GM13977 (cell line): Measurements from ENCODE around the gene CYP2C8.
"Not testable (repeated sequence)": the region's sequence is repeated elsewhere in the genome, so short reads cannot be mapped to it uniquely, and the experiment has no call there.

Experiments
- DNase-seq: peaks from one replicate; pipeline ENCODE4 v3.0.0; 2012; ENCODE audit warnings: low spot score
- in situ Hi-C: fragments of 300-500 bp; cut with MboI; formaldehyde crosslinking; loops from one replicate; pipeline ENCODE4 v1.12.0; 2022; ENCODE audit warnings: low sequenced_read_pairs, low pct_unique_long_range_greater_than_20kb, mixed read lengths, inconsistent platforms; ENCODE audit not compliant: unreplicated experiment
- TF ChIP-seq, protein P1 (sequence below): IDR thresholded peaks from 2 replicates; pipeline ENCODE4 v1.5.1; 2012; ENCODE audit warnings: mild to moderate bottlenecking, control low read depth; ENCODE audit not compliant: insufficient read depth; ENCODE audit errors: extremely low read depth, missing control alignments

Gene CYP2C8

DNA sequence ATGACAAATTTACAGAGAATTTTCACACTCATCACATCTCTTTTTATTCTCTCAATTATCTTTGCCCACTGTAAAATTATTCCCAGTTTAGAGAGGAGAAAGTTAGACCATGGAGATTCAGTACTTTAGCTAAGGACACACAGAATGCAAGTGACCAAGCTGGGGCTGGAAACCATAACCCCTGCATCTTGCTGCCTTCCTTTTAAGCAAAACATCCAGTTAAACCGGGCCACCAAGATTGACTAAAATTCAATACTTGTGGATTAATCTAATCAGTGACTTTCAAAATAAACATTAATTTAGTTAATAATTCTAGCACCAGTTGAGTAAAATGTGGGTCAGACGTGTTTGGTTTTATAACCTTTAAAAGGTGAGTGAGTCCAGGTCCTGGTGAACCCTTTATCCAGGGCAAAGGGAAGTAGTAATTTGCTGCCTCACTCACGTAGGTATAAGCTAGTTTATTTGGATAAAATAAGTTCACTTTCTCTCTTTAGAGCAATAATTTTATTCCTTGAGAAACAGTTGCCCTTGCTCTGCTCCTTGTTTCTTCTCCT, 1.9 kb upstream of the CYP2C8 start:
- no peak for DNase-seq
- TF ChIP-seq, protein P1, sequence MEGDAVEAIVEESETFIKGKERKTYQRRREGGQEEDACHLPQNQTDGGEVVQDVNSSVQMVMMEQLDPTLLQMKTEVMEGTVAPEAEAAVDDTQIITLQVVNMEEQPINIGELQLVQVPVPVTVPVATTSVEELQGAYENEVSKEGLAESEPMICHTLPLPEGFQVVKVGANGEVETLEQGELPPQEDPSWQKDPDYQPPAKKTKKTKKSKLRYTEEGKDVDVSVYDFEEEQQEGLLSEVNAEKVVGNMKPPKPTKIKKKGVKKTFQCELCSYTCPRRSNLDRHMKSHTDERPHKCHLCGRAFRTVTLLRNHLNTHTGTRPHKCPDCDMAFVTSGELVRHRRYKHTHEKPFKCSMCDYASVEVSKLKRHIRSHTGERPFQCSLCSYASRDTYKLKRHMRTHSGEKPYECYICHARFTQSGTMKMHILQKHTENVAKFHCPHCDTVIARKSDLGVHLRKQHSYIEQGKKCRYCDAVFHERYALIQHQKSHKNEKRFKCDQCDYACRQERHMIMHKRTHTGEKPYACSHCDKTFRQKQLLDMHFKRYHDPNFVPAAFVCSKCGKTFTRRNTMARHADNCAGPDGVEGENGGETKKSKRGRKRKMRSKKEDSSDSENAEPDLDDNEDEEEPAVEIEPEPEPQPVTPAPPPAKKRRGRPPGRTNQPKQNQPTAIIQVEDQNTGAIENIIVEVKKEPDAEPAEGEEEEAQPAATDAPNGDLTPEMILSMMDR: no peak
- in situ Hi-C loops: no loop called here

DNA sequence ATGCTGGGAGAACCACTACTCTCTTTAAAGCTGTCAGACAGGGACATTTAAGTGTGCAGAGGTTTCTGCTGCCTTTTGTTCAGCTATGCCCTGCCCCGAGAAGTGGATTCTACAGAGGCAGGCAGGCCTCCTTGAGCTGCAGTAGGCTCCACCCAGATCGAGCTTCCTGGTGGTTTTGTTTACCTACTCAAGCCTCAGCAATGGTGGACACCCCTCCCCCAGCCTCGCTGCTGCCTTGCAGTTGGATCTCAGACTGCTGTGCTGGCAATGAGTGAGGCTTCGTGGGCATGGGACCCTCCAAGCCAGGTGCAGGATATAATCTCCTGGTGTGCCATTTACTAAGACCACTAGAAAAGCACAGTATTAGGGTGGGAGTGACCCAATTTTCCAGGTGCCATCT, 5.2 kb downstream of the CYP2C8 start:
- in situ Hi-C loops, DNase-seq: not testable (repeated sequence)

DNA sequence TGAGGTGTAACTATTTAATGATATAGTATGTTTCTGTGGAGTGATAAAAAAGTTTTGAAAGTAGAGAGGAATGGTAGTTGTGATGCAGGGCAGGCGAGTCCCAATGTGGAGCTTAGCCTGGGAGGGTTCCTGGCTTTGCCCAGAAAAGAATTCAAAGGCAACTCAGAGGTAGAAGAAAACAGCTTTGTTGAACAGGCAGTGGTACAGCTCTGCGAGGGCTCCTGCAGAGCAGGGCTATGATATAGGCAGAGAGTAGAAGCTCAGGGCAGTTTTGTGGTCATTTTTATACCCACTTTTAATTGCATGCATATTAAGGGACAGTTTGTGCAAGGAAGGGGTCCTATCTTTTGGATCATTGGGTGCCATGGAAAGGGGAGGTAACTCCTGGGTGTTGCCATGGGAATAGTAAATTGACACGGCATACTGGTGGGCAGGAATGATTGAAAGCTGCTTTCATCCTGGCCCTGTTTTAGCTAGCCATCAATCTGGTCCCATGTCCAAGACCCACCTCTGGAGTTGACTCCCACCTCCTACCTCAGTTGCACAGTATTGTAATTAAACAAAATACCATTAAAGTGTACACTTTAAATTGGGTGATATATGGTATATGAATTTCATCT, 12.4 kb downstream of the CYP2C8 start:
- DNase-seq: no peak
- in situ Hi-C loops: no loop called here
- TF ChIP-seq, protein P1: no peak

DNA sequence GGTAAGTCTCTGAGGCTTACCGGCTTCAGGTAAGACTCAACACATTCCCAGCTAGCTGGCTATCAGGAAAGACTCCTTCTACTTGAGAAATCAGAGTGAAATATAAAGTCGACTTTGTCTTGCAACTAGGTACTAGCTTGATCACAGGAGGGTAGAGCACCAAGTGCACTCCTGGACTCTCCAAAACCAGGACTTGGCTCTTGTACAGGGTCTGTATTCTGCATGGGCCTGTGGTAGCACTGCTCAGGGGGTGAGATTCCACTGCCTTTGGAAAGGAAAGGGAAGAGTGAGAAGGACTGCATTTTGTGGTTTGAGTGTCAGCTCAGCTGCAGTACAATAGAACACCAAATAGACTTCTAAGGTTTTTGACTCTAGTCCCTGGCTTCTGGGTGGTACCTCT, 19.4 kb downstream of the CYP2C8 start:
- in situ Hi-C loops: no loop called here
- TF ChIP-seq, protein P1: no peak
- DNase-seq: no peak

GRCh38 chr10:95048206-95048605, 21.1 kb downstream of the CYP2C8 start:
- in situ Hi-C loops: no loop called here
- TF ChIP-seq, protein P1: no peak
- DNase-seq: no peak

GRCh38 chr10:95039281-95039680, 30.0 kb downstream of the CYP2C8 start:
- in situ Hi-C loops: no loop called here
- no peak for DNase-seq
- TF ChIP-seq, protein P1: no peak

GRCh38 chr10:95035332-95036295, 33.7 kb downstream of the CYP2C8 start:
- DNase-seq: no peak
- TF ChIP-seq, protein P1: no peak
- in situ Hi-C loops: no loop called here
